Right kidney (tissue), 1 donor: ENCODE results near the gene SYPL2.
A peak's percentile ranks its signal among the peaks of the same experiment; 100 is the strongest.

ENCODE experiments used
- DNase-seq: peaks from one replicate; pipeline ENCODE4 v3.0.0-alpha.2; 2016

The SYPL2 gene

GRCh38 chr1:109516872-109517271 is 50.5 kb downstream of the SYPL2 start:
- DNase-seq = no peak

DNA sequence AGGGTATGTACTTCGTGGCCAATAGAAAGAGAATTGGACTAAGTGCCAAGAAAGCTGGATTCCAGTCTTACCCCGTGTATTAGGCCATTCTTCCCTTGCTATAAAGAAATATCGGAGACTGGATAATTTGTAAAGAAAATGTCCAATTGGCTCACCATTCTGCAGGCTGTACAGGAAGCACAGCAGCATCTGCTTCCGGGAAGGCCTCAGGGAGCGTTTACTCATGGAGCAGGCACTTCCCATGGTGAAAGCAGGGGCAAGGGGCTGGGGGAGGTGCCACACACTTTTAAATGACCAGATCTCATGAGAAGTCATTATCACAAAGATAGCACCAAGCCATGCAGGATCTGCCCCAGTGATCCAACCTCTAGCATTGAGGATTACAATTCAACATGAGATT is 51.0 kb downstream of the SYPL2 start:
- no peak for DNase-seq

- DNase-seq = no peak
Observed at GRCh38 chr1:109521002-109521951, 54.9 kb downstream of the SYPL2 start.

- no peak for DNase-seq
Observed at GRCh38 chr1:109522026-109522425, 55.7 kb downstream of the SYPL2 start.

GRCh38 chr1:109523706-109524105 is 57.4 kb downstream of the SYPL2 start:
- no peak for DNase-seq

- DNase-seq = no peak
Observed at GRCh38 chr1:109527098-109527811, 60.9 kb downstream of the SYPL2 start.

DNA sequence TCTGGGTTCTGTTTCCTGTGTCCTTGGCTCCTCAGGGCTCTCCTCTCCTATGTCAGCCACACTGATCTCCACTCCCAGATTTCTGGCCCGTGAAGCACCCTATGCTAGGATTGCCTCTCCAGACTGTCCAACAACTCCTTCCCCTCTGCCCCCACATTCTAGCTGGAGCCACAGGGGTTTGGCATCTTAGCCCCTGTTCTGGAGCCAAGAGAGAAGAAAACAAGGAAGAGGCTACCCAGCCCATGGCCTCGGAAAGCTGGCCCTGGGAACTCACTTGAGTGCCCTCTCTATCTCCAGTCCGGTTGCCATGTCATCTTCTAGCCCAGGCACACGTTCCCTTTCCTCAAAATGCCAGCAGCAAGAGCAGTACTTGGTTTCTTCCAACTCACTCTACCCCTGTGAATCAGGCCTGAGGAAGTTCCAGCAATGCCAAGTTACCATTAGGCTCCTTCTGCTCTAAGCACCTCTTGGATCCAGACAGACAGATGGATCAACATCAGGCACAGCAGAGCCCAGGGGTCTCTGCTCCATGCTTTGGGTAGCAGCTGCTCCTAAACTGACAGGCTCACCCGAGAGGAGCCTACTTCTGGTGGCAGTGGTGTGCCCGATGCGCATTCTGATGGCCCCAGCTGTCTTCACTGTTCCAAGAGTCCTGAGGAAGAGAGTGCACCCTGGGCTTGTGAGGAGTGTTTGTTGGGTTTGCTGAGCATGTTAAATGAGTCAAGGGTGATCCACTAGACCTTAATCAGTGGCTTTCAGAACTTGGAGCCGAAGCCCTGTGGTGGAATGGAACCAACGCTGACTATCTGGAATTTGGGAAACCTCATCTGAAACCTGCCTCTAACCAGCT is 61.7 kb downstream of the SYPL2 start:
- no peak for DNase-seq

DNA sequence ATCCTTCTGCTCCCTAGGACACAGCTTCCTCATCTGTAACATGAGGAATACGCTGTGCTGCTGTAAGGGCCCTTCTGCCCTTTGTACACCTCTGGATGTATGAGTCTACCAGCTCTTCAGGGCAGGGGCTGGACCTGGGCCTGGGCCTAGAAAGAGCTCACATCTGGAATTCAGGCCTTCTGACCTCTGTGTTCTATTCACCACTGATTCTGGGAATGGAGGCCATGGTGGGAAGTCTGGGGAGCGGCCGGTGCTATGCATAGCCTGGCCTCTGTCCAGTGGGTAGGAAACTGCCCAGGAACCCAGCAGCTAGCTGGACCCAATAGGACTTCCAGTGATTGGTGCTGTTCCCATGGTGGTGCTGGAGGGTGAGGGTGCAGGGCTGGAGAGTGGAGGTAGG is 62.4 kb downstream of the SYPL2 start:
- DNase-seq = no peak

DNA sequence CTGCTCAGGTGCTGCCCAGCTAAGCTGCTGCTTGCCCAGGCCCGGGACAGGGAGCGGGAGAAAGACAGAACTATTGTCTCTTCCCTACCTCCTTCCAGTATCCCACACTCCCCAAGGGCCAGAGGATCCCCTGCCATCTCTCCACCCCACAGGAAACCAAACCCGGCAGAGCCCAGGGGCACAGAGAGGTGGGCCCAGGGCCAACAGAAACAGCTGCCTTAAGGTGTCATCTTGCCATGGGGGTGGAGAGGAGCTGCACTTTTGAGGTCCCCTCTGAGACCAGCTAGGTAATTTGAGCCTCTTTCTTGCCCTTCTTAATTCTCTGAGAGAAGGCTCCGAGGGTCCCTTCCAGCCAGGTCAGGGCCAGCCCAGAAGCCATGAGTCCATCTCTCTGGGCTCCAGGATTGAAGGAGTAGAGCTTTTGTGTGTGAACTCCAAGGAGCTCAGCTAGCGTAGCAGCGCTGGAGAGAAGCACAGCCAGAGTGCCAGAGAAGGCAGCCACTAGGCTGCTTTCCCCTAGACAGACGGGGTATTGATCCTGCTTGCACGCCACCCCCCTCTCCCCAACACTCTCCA is 63.6 kb downstream of the SYPL2 start:
- peak; percentile 63 for DNase-seq

DNA sequence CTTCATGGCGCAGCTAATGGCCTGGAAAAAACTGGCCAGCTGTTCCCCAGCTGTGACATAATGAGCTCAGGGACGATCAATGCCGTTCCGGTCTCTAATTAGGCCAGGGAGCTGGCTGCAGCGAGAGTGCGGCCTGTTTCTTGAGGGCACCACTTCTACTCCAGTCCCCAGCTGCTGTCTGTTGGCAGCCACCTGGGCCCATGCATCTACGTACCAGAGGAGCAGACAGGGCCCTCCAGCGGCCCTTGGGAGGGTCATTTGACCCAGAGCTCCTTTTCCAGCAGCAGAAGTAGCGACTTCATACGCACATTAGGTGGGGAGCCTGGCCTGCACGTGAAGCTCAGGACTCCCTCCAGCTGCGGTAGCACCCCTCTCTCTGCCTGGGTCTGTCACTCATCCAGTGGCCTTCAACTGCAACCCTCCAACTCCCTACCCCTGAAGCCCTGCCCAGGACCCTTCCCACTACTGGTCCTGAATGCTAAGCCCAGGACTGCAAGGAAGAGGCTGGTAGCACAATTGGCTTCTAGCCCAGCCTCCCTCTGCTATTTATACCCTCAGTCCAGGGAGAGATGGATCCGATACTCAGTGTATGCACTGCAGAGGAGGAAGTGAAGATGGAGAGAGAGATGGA is 64.2 kb downstream of the SYPL2 start:
- DNase-seq = peak; percentile 59

DNA sequence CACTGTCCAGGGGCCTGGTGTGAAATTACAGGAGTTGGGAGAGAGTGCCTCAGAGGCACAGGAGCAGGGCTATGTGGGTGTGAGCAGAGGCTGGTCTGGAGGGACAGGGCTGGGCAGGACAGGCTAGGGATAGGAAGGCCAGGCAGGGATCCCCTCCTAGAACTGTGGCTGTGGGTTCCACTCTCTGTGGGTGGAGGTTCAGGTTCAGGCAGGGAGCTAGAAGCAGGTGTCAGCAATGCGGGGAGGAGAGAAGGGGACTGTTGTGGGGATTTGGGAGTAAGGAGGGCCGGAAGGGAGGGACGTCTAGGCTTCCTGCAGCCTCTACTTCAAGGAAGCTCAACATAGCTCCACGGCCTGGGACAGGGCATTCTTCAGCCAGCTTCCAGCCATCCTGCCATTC is 65.0 kb downstream of the SYPL2 start:
- DNase-seq = peak; percentile 29
